HPDE6-E6E7 (cell line): ENCODE measurements around the gene PSMD6.

Experiments
- DNase-seq: peaks from one replicate; pipeline ENCODE4 v3.0.0; 2011; ENCODE audit warnings: missing footprints; ENCODE audit errors: extremely low spot score

The PSMD6 gene

GRCh38 chr3:63979093-63979885 lies 44.0 kb downstream of the PSMD6 start:
- no peak for DNase-seq

GRCh38 chr3:63977893-63978292 lies 45.4 kb downstream of the PSMD6 start:
- DNase-seq: no peak

GRCh38 chr3:63976872-63977200 lies 46.5 kb downstream of the PSMD6 start:
- no peak for DNase-seq

- DNase-seq: peak; percentile 12
Measured at GRCh38 chr3:63976161-63976871, 47.0 kb downstream of the PSMD6 start.

GRCh38 chr3:63975723-63976122 lies 47.6 kb downstream of the PSMD6 start:
- DNase-seq: peak; percentile 6

GRCh38 chr3:63974451-63974850 lies 48.8 kb downstream of the PSMD6 start:
- no peak for DNase-seq

- DNase-seq: no peak
Measured at GRCh38 chr3:63973406-63973805, 49.9 kb downstream of the PSMD6 start.

GRCh38 chr3:63972987-63973386 lies 50.3 kb downstream of the PSMD6 start:
- no peak for DNase-seq

GRCh38 chr3:63972196-63972595 lies 51.1 kb downstream of the PSMD6 start:
- DNase-seq: no peak

GRCh38 chr3:63970631-63971475 lies 52.4 kb downstream of the PSMD6 start:
- DNase-seq: no peak

GRCh38 chr3:63969876-63970275 lies 53.4 kb downstream of the PSMD6 start:
- no peak for DNase-seq

GRCh38 chr3:63968612-63969350 lies 54.5 kb downstream of the PSMD6 start:
- no peak for DNase-seq

GRCh38 chr3:63967675-63968611 lies 55.4 kb downstream of the PSMD6 start:
- DNase-seq: no peak

- DNase-seq: no peak
Measured at GRCh38 chr3:63966871-63967270, 56.4 kb downstream of the PSMD6 start.

- no peak for DNase-seq
Measured at GRCh38 chr3:63966007-63966406, 57.3 kb downstream of the PSMD6 start.

GRCh38 chr3:63964681-63965485 lies 58.4 kb downstream of the PSMD6 start:
- DNase-seq: no peak

GRCh38 chr3:63963496-63963895 lies 59.8 kb downstream of the PSMD6 start:
- no peak for DNase-seq

GRCh38 chr3:63961891-63962290 lies 61.4 kb downstream of the PSMD6 start:
- peak; percentile 14 for DNase-seq
